Mucosa of descending colon (tissue), 3 donors: ENCODE measurements around the gene DGCR8. TPM values are rescaled to one million over a fixed set of nuclear protein-coding genes. Genes with fewer than 3 reads are reported as not detected.

Experiments
- ATAC-seq: fragments of 200-7000 bp; cut with Tn5 transposase; one replicate; pipeline ENCODE4 v1.9.1; 2020; ENCODE audit warnings: mild to moderate bottlenecking, moderate library complexity
- DNase-seq, 3 donors: peaks; one replicate each; pipeline ENCODE4 v3.0.0-alpha.2; 2020
- H3K36me3 ChIP-seq: fragments of 200-600 bp; one replicate; pipeline ENCODE4 v1.8.0; 2021; ENCODE audit warnings: low read depth, mild to moderate bottlenecking
- H3K4me1 ChIP-seq: fragments of 200-600 bp; one replicate; pipeline ENCODE4 v1.8.0; 2021; ENCODE audit warnings: low read depth, mild to moderate bottlenecking
- H3K4me3 ChIP-seq: fragments of 200-600 bp; one replicate; pipeline ENCODE4 v1.8.0; 2021; ENCODE audit warnings: mild to moderate bottlenecking
- H3K9me3 ChIP-seq: fragments of 200-600 bp; one replicate; pipeline ENCODE4 v1.8.0; 2021; ENCODE audit warnings: mild to moderate bottlenecking
- CTCF ChIP-seq: fragments of 200-600 bp; IDR thresholded peaks from one replicate; pipeline ENCODE4 v1.8.0; 2022; ENCODE audit warnings: antibody characterized with exemption, mild to moderate bottlenecking
- intact Hi-C, 2 donors: fragments of 100-400 bp; cut with DNase I in 1 of 2; cut with micrococcal nuclease in 1 of 2; formaldehyde crosslinking; loops; one replicate each; pipeline versions ENCODE4 v1.11.0 to v1.11.1; 2022; cut with DNase I, micrococcal nuclease
- total RNA-seq, 3 donors: library from RNA; stranded (reverse); fragmentation: NEBNext Ultra II Directional in 2 of 3; extraction: Animal tissue kit (Norgen Biotek cat#: 25700) in 2 of 3; gene quantifications; one replicate each; pipeline versions ENCODE4 v1.2.1 to v1.2.4, GENCODE V29; 2021 to 2023
- donor health status: DM: no; HTN: no; CAD: no; lungs with moderate emphysema.
- donor health status: DM: no; HTN: no; CAD: no.
- donor health status: DM: no; HTN: yes; CAD: no.

Gene DGCR8
- total RNA-seq, 3 donors from 2014 or later = 39.0 to 48.8 (median 48.4) TPM

- peaks cover 3% of the 10 kb centered on the region for H3K4me1 ChIP-seq
- H3K4me3 ChIP-seq = no peak overlapping the region
- H3K9me3 ChIP-seq = no peaks in the 10 kb centered on the region
- DNase-seq (no peak), ATAC-seq (no peak)
- no peaks in the 10 kb centered on the region for H3K36me3 ChIP-seq
- no peak for TF ChIP-seq CTCF
- intact Hi-C loops = no loop called here
Observed at GRCh38 chr22:20141186-20142077, 61.4 kb downstream of the DGCR8 start.

DNA sequence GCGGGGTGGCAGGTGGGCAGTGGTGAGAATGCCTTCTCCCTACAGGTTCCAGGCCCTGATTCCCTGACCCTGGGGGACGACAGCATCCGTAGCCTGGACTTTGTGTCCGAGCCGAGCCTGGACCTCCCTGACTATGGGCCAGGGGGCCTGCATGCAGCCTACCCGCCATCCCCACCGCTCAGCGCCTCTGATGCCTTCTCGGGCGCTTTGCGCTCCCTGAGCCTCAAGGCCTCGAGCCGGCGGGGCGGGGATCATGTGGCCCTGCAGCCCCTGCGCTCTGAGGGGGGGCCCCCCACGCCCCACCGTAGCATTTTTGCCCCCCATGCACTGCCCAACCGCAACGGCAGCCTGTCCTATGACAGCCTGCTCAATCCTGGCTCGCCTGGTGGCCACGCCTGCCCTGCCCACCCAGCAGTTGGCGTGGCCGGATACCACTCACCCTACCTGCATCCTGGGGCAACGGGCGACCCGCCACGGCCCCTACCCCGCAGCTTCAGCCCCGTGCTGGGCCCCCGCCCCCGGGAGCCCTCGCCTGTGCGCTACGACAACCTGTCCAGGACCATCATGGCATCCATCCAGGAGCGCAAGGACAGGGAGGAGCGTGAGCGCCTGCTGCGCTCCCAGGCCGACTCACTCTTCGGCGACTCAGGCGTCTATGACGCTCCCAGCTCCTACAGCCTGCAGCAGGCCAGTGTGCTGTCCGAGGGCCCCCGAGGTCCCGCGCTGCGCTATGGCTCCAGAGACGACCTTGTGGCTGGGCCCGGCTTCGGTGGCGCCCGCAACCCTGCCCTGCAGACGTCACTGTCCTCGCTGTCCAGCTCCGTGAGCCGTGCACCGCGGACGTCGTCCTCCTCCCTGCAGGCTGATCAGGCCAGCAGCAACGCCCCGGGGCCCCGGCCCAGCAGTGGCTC is 62.9 kb downstream of the DGCR8 start:
- Histone ChIP-seq H3K9me3 (no peaks in the 10 kb centered on the region), H3K4me1 (no peaks in the 10 kb centered on the region), H3K36me3 (no peaks in the 10 kb centered on the region), H3K4me3 (no peak overlapping the region)
- DNase-seq (no peak), ATAC-seq (no peak)
- TF ChIP-seq CTCF = no peak
- intact Hi-C loops = no loop called here

DNA sequence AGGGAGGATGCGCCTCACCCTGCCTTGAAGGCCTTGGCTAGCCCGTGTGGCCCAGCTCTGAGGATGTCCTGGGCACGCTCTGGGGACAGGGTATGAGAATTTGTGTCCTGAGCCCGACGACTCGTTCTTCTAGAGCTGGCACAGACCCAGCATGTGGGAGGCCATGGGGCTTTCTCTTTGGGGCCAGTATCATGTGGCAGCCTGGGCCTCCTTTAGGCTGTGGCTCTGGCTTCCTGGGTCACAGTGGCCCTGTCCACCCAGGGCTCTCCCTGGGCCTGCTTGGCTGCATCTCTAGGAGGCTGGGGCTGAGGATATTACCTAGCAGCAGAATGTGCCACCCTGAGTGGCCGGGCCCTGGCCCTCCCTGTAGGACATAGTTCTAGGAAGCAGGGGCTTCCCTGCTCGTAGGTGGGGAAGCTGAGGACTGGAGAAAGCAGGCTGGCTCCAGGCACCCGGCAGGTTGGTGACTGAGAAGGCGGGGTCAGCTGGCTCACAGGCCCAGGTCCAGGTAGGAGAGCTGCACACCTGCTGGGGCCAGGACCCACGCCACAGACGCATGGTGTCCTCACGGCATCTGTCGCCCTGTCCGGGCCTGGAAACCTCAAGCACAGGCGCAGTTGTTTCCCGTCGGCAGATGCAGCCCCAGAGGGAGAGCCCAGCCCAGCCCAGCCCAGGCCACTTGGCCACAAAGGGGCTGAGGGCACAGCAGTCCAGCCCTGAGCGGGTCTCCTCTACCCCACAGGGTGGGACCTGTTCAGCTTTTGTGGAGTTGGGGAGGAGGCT is 64.0 kb downstream of the DGCR8 start:
- H3K4me3 ChIP-seq = no peak overlapping the region
- intact Hi-C loops = no loop called here
- no peaks in the 10 kb centered on the region for H3K36me3 ChIP-seq
- no peaks in the 10 kb centered on the region for H3K9me3 ChIP-seq
- no peak for ATAC-seq
- TF ChIP-seq CTCF = no peak
- DNase-seq = no peak
- H3K4me1 ChIP-seq = no peaks in the 10 kb centered on the region

DNA sequence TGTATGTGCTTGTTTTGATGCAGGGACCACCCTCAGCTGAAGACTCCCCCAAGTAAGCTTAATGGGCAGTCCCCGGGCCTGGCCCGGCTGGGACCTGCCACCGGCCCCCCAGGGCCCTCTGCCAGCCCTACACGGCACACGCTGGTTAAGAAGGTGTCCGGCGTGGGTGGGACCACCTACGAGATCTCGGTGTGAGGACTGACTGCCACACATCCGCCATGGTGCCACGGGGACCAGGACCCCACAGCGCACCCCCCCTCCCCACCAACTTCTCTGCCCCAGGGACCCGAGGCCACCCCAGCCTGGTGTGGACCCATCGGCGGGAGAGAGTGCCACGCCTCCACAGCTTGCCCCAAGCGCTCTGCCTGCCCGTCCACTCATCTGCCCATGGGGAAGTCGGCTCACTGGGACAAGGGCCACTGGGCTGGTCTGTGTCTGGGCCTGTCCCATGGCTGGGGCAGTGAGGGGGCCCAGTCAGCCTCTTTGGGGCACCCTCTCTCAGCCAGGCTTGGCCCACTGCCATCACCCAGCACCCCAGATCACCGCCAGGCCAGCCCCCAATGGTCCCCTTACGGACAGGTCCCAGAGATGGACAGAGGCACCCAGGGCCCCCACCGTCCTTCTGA is 65.3 kb downstream of the DGCR8 start:
- Histone ChIP-seq H3K36me3 (no peaks in the 10 kb centered on the region), H3K9me3 (no peaks in the 10 kb centered on the region), H3K4me3 (no peak overlapping the region), H3K4me1 (no peaks in the 10 kb centered on the region)
- intact Hi-C loops = no loop called here
- no peak for DNase-seq
- no peak for TF ChIP-seq CTCF
- no peak for ATAC-seq

GRCh38 chr22:20145832-20146223 is 65.8 kb downstream of the DGCR8 start:
- intact Hi-C loops = no loop called here
- H3K36me3 ChIP-seq = no peaks in the 10 kb centered on the region

More at GRCh38 chr22:20145832-20146223, 65.8 kb downstream of the DGCR8 start:
- H3K9me3 ChIP-seq = no peaks in the 10 kb centered on the region
- DNase-seq (no peak), ATAC-seq (no peak)
- no peak overlapping the region for H3K4me3 ChIP-seq
- TF ChIP-seq CTCF = no peak
- no peaks in the 10 kb centered on the region for H3K4me1 ChIP-seq
